Esophagus squamous epithelium (tissue), 5 donors: ENCODE measurements around the gene TRAM2. TPM values are rescaled to one million over a fixed set of nuclear protein-coding genes. Genes with fewer than 3 reads are reported as not detected.

Experiments
- DNase-seq: peaks from one replicate; lab custom pipeline; 2025; lab: John Stamatoyannopoulos, UW
- H3K27ac ChIP-seq, 4 donors: fragments of 200-600 bp; sonication (generic); one replicate each; pipeline ENCODE4 v1.5.1; 2016 to 2019; ENCODE audit warnings: mild to moderate bottlenecking in 1 of 4
- H3K27me3 ChIP-seq, 4 donors: fragments of 200-600 bp; sonication (generic); 1 replicate in 3 of 4; 2 replicates in 1 of 4; pipeline versions ENCODE4 v1.5.1 to v1.6.0; 2017 to 2021; ENCODE audit warnings: antibody characterized with exemption in 1 of 4
- H3K36me3 ChIP-seq, 3 donors: fragments of 200-600 bp; sonication (generic); one replicate each; pipeline ENCODE4 v1.5.1; 2016 to 2019
- H3K4me1 ChIP-seq, 3 donors: fragments of 200-600 bp; sonication (generic); one replicate each; pipeline ENCODE4 v1.5.1; 2017 to 2019
- H3K4me3 ChIP-seq, 4 donors: fragments of 200-600 bp; sonication (generic); 1 replicate in 3 of 4; 2 replicates in 1 of 4; pipeline ENCODE4 v1.5.1; 2016 to 2019; ENCODE audit warnings: mild to moderate bottlenecking in 2 of 4, moderate library complexity in 1 of 4
- H3K9me3 ChIP-seq, 3 donors: fragments of 200-600 bp; sonication (generic); one replicate each; pipeline ENCODE4 v1.5.1; 2016 to 2019
- POLR2A ChIP-seq, 4 donors: fragments of 450-650 bp; IDR thresholded peaks; one replicate each; pipeline ENCODE4 v1.6.1; 2017; ENCODE audit warnings: antibody characterized with exemption in 4 of 4, mild to moderate bottlenecking in 4 of 4, moderate library complexity in 3 of 4
- WGBS, 2 donors: methylation state at CpG; one replicate each; pipeline ENCODE4 v1.1.5; 2018; 5-methylcytosine and 5-hydroxymethylcytosine counted together
- intact Hi-C: fragments of 100-400 bp; cut with DNase I; formaldehyde crosslinking; loops from one replicate; pipeline ENCODE4 v1.15.0; 2022
- total RNA-seq, 4 donors: library from RNA; depleted of rRNA; stranded (reverse); fragments of >200 nt; gene quantifications; one replicate each; pipeline ENCODE4 v1.1.0, GENCODE V29; 2016
- TF ChIP-seq, protein P1 (sequence below), 6 experiments: fragments of 450-650 bp in 4 of 6; fragments of 200-600 bp in 2 of 6; sonication (generic) in 2 of 6; IDR thresholded peaks; one replicate each; pipeline ENCODE4 v1.5.1; 2016 to 2019; ENCODE audit warnings: antibody characterized with exemption in 6 of 6, mild to moderate bottlenecking in 4 of 6, moderate library complexity in 4 of 6
- donor health status: DM: yes; HTN: yes; CAD: no.

Gene TRAM2
- total RNA-seq, 4 donors from 2014 or later: 2.3 to 8.6 (median 5.3) TPM

DNA sequence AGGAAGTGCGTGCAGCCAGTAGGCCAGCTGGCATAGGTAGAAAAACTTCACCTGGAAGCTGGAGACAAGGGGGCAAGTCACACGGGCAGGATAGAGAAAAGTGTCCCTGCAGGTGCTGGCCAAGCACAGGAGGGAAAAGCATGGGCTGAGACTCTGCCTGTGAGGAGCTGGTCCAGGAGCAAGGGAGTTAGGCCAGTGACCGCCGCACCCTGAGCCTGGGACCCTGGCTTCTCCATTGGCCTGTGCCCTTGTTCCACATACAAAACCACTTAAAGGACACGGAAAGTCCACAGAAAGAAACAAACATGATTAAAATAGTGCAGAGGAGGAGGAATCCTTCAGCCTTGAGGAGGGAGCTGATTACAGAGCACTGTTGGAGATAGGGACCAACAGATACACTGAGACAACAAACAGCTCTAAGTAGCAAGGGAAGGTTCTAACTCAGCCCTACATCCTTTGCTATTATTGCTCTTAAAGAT, 68.6 kb downstream of the TRAM2 start:
- DNase-seq: no peak
- WGBS, 2 donors: 94 to 96% methylated on average over 5 of the region's 5 CpGs
- intact Hi-C loops: no loop called here
- Histone ChIP-seq H3K27me3 (peaks cover 0 to 16% (median 0%) of the 10 kb centered on the region in 4 donors), H3K36me3 (peaks cover 6 to 46% (median 7%) of the 10 kb centered on the region in 3 donors), H3K4me3 (no peak overlapping the region), H3K4me1 (peaks cover 15 to 56% (median 40%) of the 10 kb centered on the region in 3 donors), H3K9me3 (no peaks in the 10 kb centered on the region), H3K27ac (peak overlapping the region in 2 of 4 donors; percentile 2 to 25)
- TF ChIP-seq, protein P1, sequence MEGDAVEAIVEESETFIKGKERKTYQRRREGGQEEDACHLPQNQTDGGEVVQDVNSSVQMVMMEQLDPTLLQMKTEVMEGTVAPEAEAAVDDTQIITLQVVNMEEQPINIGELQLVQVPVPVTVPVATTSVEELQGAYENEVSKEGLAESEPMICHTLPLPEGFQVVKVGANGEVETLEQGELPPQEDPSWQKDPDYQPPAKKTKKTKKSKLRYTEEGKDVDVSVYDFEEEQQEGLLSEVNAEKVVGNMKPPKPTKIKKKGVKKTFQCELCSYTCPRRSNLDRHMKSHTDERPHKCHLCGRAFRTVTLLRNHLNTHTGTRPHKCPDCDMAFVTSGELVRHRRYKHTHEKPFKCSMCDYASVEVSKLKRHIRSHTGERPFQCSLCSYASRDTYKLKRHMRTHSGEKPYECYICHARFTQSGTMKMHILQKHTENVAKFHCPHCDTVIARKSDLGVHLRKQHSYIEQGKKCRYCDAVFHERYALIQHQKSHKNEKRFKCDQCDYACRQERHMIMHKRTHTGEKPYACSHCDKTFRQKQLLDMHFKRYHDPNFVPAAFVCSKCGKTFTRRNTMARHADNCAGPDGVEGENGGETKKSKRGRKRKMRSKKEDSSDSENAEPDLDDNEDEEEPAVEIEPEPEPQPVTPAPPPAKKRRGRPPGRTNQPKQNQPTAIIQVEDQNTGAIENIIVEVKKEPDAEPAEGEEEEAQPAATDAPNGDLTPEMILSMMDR (IDR thresholded peaks at IDR 0.05): no peak
- TF ChIP-seq POLR2A (IDR thresholded peaks at IDR 0.05): no peak

DNA sequence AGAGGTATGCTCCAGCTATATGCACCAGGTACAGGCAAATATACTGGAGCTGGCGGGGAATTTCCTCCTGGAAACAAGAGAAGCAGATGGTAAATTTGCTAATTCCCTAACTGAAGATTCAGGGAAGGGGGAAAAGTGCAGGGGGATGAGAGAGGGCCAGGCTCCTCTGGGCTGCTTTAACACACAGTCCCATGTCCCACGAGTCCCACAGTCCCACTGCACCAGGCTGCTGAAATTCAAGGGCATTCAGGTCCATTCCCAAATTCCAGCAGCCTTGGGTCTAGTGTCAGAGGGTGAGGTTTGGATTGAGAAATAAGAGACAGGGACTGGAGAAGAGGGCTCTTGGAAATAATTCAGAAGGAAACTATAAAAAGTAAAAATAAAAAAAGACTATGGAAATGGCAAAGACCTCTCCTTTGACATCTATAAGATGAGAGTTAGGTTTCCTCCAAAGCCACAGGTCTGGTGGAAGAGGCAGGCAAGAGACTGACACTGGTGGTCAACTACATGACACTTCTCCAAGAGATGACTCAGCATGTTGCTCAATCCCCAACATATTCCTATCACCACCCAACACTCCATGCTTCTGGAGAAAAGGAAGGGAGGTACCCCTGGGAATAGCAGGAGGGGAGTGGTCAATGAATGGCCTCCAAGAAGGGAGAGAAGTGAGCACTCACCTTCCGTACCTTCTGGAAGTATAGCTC, 69.2 kb downstream of the TRAM2 start:
- Histone ChIP-seq H3K27me3 (peaks cover 0 to 20% (median 0%) of the 10 kb centered on the region in 4 donors), H3K27ac (peak overlapping the region in 2 of 4 donors; percentile 2 to 25), H3K36me3 (peaks cover 6 to 52% (median 7%) of the 10 kb centered on the region in 3 donors), H3K4me3 (no peak overlapping the region), H3K9me3 (no peaks in the 10 kb centered on the region), H3K4me1 (peaks cover 19 to 56% (median 39%) of the 10 kb centered on the region in 3 donors)
- no peak for DNase-seq
- intact Hi-C loops: no loop called here
- TF ChIP-seq, protein P1 (IDR thresholded peaks at IDR 0.05): no peak
- TF ChIP-seq POLR2A (IDR thresholded peaks at IDR 0.05): no peak
- 85 to 91% methylated on average over 2 to 3 of the region's 3 CpGs for WGBS, 2 donors

DNA sequence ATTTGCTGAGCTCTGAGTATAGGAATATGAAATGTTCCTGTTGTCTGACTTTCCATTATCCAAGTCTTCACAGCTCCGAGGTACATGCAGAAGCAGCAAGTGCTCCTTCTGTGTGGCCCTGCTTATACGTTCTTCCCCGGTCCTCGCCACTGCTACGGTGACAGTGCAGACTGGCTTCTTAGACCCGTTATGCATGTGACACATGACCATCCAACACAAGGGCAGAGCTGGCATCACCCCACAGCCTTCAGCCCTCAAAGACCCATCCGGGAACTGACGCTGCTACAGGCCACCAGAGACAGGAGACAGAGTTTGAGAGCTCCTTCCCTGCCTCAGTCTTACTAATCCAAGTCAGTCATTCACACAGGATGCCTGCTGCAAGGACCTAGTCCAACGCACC, 70.4 kb downstream of the TRAM2 start:
- Histone ChIP-seq H3K27ac (no peak overlapping the region), H3K4me1 (peaks cover 19 to 44% (median 28%) of the 10 kb centered on the region in 3 donors), H3K4me3 (no peak overlapping the region), H3K27me3 (peaks cover 0 to 32% (median 0%) of the 10 kb centered on the region in 4 donors), H3K9me3 (no peaks in the 10 kb centered on the region), H3K36me3 (peaks cover 6 to 64% (median 7%) of the 10 kb centered on the region in 3 donors)
- DNase-seq: no peak
- WGBS, 2 donors: 68 to 90% methylated on average over 6 to 7 of the region's 9 CpGs
- intact Hi-C loops: no loop called here
- no peak for TF ChIP-seq POLR2A (IDR thresholded peaks at IDR 0.05)
- TF ChIP-seq, protein P1 (IDR thresholded peaks at IDR 0.05): no peak

DNA sequence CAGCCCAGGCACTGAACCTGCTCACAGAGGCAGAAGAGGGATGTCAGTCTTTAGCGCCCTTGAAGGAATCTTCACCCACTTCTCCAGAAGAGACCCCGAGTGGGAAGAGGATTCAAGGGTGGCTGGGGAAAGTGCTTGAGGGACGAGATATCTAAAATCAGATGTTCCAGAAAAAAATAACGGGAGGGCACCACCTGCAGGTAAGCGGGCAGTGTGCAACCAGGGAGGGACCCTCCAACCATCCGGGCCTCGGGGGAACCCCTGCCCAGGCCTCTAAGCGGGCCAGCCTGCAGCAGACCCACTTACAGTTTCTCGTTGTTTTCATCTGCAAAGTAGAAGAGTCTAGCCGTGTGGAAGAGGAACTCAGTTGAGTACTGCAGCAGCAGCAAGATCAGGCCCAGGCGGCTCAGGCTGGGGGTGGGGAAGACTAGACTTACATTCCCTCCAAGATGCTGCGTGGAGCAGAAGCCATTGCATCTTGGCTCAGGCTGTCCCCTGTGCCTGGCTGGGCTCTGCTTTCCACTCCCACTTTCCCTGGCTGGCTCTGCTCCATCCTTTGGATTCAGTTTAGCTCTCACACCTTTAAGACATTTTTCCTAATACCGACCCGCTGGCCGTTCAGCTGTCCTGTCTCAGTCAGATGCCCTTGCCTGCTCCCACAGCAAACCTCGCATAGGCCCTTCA, 71.0 kb downstream of the TRAM2 start:
- intact Hi-C loops: no loop called here
- Histone ChIP-seq H3K27me3 (peaks cover 0 to 38% (median 0%) of the 10 kb centered on the region in 4 donors), H3K9me3 (no peaks in the 10 kb centered on the region), H3K4me1 (peaks cover 19 to 39% (median 24%) of the 10 kb centered on the region in 3 donors), H3K27ac (no peak overlapping the region), H3K4me3 (no peak overlapping the region), H3K36me3 (peaks cover 6 to 64% (median 7%) of the 10 kb centered on the region in 3 donors)
- 84% methylated on average over 16 of the region's 16 CpGs for WGBS, 2 donors
- DNase-seq: no peak
- TF ChIP-seq POLR2A (IDR thresholded peaks at IDR 0.05): no peak
- TF ChIP-seq, protein P1 (IDR thresholded peaks at IDR 0.05): no peak

DNA sequence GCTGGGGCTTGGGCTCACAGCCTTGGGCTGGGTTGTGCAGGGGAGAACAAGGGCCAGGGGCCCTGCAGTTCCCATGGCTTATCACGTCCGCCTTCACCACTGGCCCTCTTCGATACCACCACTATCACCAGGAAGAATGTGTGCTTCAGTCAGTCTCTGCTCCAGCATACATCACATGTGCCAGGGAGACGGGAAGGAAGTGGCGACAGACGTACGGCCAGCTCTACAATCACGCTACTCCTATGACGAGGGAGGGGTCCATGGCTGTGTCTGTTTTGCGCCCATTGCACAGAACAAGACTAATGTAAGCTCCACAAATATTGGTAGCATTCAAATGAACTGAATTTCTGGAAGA, 72.1 kb downstream of the TRAM2 start:
- H3K36me3 ChIP-seq: peaks cover 6 to 63% (median 7%) of the 10 kb centered on the region in 3 donors
- no peak for TF ChIP-seq POLR2A (IDR thresholded peaks at IDR 0.05)
- TF ChIP-seq, protein P1 (IDR thresholded peaks at IDR 0.05): no peak
- peaks cover 0 to 49% (median 0%) of the 10 kb centered on the region in 4 donors for H3K27me3 ChIP-seq
- no peak overlapping the region for H3K4me3 ChIP-seq
- WGBS, 2 donors: 44 to 63% methylated on average over 4 to 5 of the region's 10 CpGs
- peak overlapping the region; percentile 57 to 85 (median 73) for H3K27ac ChIP-seq
- no peaks in the 10 kb centered on the region for H3K9me3 ChIP-seq
- intact Hi-C loops: loop anchor here (5.0 kb wide), 1 partner anchor 73 kb away; the partner anchor contains the start of gene TRAM2
- peaks cover 19 to 49% (median 24%) of the 10 kb centered on the region in 3 donors for H3K4me1 ChIP-seq
- no peak for DNase-seq
